ENCODE data around the gene SH3RF3. TPM values are rescaled to one million over a fixed set of nuclear protein-coding genes. Genes with fewer than 3 reads are reported as not detected.

SH3RF3 gene
- total and polyA plus RNA-seq, 2 of the 13 experiments (the other 11 are each of a cell fraction or from before 2014, with no cell fraction given) = 0.04 TPM; not detected in 1

GRCh38 chr2:109545828-109546713, 417.1 kb downstream of the SH3RF3 start (continued):
- TF ChIP-seq, protein P1, sequence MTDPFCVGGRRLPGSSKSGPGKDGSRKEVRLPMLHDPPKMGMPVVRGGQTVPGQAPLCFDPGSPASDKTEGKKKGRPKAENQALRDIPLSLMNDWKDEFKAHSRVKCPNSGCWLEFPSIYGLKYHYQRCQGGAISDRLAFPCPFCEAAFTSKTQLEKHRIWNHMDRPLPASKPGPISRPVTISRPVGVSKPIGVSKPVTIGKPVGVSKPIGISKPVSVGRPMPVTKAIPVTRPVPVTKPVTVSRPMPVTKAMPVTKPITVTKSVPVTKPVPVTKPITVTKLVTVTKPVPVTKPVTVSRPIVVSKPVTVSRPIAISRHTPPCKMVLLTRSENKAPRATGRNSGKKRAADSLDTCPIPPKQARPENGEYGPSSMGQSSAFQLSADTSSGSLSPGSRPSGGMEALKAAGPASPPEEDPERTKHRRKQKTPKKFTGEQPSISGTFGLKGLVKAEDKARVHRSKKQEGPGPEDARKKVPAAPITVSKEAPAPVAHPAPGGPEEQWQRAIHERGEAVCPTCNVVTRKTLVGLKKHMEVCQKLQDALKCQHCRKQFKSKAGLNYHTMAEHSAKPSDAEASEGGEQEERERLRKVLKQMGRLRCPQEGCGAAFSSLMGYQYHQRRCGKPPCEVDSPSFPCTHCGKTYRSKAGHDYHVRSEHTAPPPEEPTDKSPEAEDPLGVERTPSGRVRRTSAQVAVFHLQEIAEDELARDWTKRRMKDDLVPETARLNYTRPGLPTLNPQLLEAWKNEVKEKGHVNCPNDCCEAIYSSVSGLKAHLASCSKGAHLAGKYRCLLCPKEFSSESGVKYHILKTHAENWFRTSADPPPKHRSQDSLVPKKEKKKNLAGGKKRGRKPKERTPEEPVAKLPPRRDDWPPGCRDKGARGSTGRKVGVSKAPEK (CRISPR knock-in tag; IDR thresholded peaks at IDR 0.05; ENCODE audit: borderline replicate concordance) = no peak
- no peak for TF ChIP-seq FLYWCH1 (CRISPR knock-in tag; IDR thresholded peaks at IDR 0.05)
- TF ChIP-seq ZNF784 (CRISPR knock-in tag; IDR thresholded peaks at IDR 0.05; ENCODE audit: borderline replicate concordance) = no peak
- TF ChIP-seq E2F2 (CRISPR knock-in tag; IDR thresholded peaks at IDR 0.05; ENCODE audit: borderline replicate concordance) = no peak
- TF ChIP-seq AGO2 (optimal IDR thresholded peaks at IDR 0.05; ENCODE audit: low read depth, low read length) = no peak
- peak; percentile 43; the same call in 1 of the 2 replicates for TF ChIP-seq MED1 (CRISPR knock-in tag; IDR thresholded peaks at IDR 0.05)
- TF ChIP-seq, protein P2, sequence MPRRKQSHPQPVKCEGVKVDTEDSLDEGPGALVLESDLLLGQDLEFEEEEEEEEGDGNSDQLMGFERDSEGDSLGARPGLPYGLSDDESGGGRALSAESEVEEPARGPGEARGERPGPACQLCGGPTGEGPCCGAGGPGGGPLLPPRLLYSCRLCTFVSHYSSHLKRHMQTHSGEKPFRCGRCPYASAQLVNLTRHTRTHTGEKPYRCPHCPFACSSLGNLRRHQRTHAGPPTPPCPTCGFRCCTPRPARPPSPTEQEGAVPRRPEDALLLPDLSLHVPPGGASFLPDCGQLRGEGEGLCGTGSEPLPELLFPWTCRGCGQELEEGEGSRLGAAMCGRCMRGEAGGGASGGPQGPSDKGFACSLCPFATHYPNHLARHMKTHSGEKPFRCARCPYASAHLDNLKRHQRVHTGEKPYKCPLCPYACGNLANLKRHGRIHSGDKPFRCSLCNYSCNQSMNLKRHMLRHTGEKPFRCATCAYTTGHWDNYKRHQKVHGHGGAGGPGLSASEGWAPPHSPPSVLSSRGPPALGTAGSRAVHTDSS (CRISPR knock-in tag; conservative IDR thresholded peaks at IDR 0.05) = no peak
- TF ChIP-seq STAG1 (CRISPR knock-in tag; IDR thresholded peaks at IDR 0.05) = peak; percentile 100
- TF ChIP-seq ZNF616 (CRISPR knock-in tag; IDR thresholded peaks at IDR 0.05; ENCODE audit: low read depth) = no peak
- TF ChIP-seq HCFC1 (IDR thresholded peaks at IDR 0.05; ENCODE audit: low read depth, low read length) = no peak
- no peak for TF ChIP-seq TBX2 (CRISPR knock-in tag; IDR thresholded peaks at IDR 0.05; ENCODE audit: borderline replicate concordance)
- no peak; the same call in 1 of the 2 replicates for TF ChIP-seq YEATS2 (CRISPR knock-in tag; IDR thresholded peaks at IDR 0.05; ENCODE audit: borderline replicate concordance)
- no peak for TF ChIP-seq PCBP2 (optimal IDR thresholded peaks at IDR 0.05; ENCODE audit: low read depth, low read length, poor library complexity, severe bottlenecking)
- no peak for TF ChIP-seq SMAD1 (CRISPR knock-in tag; IDR thresholded peaks at IDR 0.05; ENCODE audit: borderline replicate concordance, low read depth)
- 0 out of 2 replicates have a peak, but pooled peaks have one; percentile 24 for TF ChIP-seq ZNF264 (CRISPR knock-in tag; IDR thresholded peaks at IDR 0.05)
